Kidney capillary endothelial cell (primary cell): ENCODE data around the gene MDP1.

Source experiments
- DNase-seq: peaks from one replicate; pipeline ENCODE4 v3.0.0-alpha.2; 2018; ENCODE audit warnings: low spot score

MDP1 gene

DNA sequence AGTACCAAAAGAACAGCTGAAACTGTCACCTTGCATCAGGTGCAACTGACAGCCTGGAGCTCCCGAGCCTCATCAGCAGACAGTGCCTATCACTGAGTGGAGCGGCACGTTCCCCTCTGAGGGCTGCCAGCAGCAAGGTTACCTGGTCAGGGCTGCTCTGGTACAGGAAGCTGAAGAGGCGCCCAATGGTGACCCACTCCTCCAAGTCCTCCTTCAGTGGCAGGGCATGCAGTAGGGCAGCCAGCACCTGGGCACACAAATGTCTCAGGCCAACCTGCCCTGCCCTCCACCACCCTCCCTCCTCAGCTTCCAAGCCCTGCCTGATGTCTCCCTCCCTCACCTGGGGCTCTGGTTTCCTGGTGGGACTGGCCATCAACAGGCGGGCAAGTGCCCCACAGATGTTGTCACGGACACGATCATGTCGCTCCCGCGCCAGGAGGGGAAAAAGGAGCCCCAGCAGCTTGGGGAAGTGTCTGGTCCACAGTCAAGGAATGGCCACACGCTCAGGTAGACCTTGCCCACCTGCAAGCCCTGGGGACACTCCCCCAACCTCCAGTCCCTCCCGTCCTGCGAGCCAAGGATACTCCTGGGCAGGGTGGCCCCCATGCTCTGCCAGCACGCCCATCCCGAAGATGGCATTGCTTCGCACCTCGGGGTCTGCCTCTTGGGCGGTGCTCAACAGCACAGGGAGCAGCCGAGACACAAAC, 34.3 kb downstream of the MDP1 start:
- no peak for DNase-seq

DNA sequence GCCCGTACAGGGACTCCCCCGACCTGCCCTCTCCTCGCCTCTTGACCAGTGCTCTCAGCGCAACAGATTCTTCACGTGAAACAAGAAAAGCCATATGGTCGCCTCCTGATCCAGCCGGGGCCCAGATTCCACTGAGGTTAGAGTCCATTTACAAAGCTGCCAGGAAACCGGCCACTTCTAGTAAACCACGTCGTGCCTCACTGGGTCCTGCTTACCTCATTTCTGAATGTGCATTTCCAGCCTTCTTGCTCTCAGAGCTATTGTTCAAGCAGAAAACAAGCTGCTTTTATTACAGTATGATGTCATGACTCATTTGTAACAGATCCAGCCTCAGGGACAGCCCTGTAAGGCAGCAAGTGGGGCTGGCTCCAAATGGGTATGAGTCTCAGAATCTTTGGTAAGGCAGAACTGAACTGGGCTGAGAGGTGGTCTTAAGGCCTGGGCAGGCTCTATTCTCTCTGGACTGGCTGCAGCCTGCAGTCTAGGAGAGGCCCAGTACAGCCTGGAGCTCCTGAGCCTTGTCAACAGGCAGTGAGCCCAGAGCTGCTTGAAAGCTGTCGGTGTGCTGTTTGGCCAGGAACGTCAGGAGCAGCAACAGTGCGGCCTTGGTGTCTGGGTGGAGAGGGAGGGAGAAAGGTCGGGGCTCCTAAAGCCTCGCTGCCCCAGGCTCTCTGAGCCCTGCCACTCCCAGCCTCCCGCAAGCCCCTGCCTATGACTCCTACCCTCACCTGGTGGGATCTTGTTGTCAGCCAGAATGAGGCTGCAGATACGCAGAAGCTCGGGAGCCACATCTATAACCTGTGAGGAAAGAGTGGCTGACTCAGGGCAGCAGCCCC, 35.7 kb downstream of the MDP1 start:
- peak; percentile 60 for DNase-seq

DNA sequence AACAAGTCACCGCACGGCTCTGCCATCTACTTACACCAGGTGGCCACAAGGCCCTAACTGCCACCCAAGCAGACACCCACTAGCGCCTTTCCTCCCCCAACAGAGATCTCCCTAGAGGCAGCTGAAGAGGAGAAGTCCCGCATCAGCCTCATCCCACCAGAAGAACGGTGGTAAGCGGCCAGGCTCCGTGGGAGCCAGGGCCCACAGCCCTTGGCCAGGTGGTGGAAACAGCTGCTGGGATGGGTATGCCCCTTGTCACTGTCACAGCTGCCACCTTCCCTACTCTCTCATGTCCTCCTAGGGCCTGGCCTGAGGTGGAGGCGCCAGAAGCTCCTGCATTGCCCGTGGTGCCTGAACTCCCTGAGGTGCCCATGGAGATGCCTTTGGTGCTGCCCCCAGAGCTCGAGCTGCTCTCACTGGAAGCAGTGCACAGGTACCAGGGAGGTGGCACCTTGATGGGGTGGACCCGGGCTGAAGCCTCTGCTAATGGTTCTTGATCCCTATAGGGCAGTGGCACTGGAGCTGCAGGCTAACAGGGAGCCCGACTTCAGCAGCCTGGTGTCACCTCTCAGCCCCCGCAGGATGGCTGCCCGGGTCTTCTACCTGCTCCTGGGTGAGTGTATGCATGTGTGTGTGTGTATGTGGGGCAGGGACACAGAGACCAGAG, 36.4 kb downstream of the MDP1 start:
- no peak for DNase-seq

DNA sequence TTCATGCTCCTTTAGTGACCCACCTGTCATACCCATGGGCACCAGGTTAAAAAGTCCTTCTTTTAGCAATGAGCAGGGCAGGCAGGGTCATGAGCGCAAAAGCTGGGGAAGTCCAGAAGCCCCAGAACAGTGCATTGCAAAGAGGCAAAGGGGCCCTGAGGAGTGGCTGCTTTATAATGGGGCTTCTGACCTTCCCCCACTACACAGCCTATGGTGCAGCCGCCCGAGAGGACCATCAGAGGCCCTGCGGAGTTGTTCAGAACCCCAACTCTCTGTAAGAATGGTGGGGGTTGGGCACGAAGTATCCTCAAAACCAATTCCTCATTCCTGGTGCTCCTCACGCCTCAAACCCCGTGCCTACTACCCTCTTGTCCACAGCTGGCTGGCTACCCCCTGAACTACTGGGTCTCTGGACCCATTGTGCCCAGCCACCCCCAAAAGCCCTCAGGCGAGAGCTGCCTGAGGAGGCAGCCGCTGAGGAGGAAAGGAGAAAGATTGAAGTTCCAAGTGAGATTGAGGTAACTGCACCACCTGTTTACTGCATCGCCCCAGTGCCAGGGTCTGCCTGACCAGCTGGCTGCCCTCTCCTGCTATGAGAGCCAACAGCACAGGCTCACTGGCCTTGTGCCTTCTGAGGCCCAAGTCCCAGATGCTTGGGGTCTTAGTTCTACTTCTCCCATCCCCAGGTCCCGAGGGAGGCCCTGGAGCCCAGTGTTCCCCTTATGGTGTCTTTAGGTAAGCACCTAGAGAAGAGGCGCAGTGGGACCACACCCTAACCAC, 37.3 kb downstream of the MDP1 start:
- no peak for DNase-seq

DNA sequence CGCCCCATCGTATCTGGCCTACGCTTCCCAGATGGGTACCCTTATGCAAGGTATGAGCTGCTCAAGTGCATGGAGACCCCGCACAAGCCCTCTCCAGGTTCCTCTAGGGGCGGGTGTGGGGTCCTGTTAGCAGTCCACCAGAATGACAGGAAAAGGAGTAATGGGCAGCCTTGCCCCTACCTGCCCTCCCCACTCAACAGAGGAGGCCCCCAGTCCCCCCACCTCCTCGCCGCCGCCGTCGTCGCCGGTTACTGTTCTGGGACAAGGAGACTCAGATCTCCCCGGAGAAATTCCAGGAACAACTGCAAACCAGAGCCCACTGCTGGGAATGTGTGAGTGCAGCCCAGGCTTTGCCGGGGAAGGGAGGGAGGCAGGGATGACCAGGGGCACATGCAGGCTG, 38.0 kb downstream of the MDP1 start:
- no peak for DNase-seq

DNA sequence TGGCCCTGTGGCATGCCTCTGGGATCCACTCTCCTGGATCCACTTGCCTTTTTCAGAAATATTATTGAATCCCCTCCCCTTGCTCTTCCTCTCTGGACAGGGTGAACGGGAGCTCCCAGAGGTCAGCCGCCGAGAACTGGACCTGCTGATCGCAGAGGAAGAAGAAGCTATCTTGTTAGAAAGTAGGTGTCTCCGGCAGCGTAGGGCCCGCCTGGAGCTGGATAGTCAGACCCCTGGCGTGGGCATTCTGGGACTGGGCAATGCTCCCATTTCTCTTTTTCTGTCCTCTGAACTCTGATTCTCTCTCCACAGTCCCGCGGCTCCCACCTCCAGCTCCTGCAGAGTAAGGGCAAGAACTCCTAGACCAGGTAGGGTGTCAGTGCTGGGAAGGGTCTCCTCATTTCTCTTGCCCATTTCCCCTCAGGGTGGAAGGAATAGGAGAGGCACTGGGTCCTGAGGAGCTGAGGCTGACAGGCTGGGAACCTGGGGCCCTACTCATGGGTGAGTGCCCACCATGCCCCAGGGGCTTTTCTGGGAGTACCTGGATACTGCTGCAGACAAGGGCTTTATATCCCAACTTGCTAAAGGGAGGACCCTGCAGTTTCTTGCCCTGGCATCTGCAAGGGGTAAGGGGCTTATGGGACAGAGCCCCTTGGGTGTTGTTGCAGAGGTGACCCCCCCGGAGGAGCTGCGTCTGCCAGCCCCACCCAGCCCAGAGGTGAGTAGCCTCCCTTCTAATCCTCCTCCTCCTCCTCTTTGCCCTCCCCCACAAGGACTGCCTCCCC, 38.6 kb downstream of the MDP1 start:
- DNase-seq: no peak

DNA sequence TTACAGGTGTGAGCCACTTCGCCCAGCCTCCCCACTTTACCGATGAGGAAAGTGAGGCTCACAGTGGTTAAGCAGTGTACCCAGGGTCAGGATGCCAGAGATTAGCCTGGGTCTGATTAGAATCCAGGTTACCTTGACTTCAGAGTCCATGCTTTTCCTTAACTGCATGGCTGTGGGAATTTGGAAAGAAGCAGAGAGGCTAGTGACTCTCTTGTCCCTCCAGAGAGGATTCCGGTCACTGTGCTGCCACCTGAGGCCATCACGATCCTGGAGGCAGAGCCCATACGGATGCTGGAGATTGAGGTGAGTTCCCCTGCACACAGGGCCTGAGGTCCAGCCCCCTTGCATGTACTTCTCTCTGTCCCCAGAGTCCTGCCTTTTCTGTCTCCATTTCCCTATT, 39.3 kb downstream of the MDP1 start:
- no peak for DNase-seq

DNA sequence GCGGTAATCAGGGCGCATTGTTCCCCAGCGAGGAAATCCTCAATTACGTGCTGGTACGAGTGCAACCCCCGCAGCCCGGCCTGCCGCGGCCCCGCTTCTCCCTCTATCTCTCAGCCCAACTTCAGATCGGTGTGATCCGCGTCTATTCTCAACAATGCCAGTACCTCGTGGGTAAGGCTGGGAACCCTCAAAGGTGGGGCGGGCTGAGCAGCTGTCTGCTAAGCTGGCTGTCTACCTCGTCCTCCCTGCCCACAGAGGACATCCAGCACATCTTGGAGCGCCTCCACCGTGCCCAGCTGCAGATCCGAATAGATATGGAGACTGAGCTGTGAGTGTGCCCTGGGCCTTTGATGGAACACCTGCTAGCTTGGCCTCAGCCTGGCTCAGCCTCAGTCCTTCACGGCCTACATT, 43.0 kb downstream of the MDP1 start:
- no peak for DNase-seq

DNA sequence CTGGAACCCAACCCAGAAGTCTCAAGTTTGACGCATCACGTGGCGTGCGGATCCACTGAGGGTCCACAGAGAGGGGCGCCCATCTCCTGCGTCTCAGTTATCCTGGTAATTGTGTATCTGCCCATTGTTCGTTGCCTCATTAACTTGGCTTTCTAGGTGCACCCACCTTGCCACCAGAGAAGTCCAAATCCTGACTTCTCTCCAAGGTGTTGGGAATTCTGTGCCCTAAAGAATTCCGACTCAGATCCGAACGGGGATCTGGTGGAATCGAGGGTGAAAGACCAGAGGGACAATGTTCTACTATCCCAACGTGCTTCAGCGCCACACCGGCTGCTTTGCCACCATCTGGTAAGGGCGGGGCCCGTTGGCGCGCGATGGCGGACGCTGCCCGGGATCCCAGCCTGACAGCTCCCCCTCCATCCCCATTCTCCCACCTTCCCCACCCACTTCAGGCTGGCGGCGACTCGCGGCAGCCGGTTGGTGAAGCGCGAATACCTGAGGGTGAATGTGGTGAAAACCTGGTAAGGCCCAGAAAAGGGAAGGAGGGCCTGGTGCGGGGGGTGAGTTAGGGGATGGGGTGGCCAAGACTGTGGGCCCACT, 43.5 kb downstream of the MDP1 start:
- DNase-seq: no peak

DNA sequence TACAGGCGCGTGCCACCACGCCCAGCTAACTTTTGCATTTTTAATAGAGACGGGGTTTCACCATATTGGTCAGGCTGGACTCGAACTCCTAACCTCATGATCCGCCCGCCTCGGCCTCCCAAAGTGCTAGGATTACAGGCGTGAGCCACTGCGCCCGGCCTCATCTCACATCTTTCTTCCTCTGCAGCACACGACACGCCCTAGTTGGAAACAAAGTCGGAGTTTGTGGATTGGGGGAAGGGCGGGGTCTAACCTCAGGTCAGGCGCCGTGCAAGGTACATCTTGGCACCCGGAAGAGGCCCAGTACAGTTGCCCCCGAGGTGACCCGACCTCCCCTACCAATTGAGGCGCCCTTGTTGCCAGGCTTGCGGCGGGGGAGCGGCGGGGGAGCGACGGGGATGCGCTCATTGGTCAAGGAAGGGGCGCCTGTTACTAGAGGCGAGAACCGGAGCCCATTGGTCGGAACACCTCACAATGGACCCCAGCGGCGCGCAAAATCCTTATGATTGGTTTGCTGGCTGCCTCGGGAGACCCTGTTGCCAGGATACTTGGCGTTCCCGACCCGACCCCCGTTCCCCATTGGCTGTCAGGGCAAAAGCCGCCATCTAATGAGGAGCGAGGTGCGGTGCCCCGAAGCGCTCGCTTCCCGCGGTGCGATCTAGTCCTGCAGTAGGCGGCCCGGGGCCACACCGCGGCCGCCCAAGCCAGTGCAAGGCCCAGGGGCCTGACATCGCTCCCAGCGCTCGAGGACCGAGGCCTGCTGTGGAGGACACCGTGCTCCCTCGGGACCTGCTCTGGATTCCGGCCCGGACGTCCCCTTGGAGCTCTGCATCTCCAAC, 44.2 kb downstream of the MDP1 start, which contains the start of gene REC8:
REC8 (plus strand) TSS at position 659 of the 839 bp plus-strand sequence. CDS start 473 bp downstream, outside the sequence.
- DNase-seq: peak; percentile 82

DNA sequence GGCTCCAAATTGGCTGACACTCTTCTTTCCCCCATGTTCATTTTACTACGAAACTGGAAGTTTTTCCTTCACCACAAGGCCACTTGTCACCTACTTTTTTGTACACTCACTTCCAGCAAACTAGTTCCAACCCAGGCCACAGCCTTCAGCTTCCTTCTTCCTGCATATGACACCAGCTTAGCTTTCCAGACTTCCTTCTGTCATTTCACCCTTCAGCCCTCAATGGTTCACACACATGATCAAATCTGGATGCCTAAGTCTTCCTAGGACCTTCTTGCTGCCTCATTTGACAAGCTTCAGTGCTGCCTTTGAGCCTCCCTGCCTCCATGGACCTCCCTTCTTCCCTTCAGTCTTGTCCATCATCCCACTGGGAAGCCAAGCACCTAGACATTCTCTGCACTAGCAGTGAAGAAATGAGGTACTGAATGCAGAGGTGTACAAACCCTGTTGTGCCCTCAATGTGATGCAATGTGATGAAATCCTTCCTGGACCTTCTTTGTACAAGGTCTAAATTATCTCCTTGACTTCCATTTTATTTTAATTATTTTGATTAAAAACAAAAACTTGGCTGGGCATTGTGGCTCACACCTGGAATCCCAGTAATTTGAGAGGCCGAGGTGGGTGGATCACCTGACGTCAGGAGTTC, 48.3 kb downstream of the MDP1 start:
- DNase-seq: no peak

DNA sequence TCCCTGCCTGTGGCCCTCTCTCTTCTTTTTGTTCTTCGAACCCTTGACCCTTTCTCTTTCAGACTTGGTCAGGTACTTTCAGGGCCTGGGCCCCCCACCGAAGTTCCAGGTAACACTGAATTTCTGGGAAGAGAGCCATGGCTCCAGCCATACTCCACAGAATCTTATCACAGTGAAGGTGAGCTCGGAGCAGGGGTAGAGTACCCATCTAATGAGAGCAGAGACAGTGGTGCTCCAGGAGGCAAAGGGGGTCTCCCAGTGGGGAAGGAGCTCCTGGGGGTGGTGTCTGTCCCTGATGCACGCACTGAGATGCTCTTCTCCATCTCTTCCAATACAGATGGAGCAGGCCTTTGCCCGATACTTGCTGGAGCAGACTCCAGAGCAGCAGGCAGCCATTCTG, 50.1 kb downstream of the MDP1 start:
- no peak for DNase-seq

DNA sequence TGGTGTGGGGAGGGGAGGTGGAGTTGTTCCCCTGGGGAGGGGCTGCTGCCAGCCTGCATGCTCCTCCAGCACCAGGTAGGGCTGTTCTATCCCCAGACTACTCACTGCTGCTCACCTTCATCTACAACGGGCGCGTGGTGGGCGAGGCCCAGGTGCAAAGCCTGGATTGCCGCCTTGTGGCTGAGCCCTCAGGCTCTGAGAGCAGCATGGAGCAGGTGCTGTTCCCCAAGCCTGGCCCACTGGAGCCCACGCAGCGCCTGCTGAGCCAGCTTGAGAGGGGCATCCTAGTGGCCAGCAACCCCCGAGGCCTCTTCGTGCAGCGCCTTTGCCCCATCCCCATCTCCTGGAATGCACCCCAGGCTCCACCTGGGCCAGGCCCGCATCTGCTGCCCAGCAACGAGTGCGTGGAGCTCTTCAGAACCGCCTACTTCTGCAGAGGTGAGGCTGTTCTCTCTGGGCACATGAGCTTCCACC, 51.3 kb downstream of the MDP1 start:
- no peak for DNase-seq
